ENCODE measurements around the gene SEC14L3.

- no peak for TF ChIP-seq CTCF (IDR thresholded peaks at IDR 0.05)
- TF ChIP-seq POLR2AphosphoS5 (IDR thresholded peaks at IDR 0.05; ENCODE audit: insufficient read depth in 1 of 2, low read depth in 1 of 2): no peak
- no peak for TF ChIP-seq POLR2A (IDR thresholded peaks at IDR 0.05)
These were observed 31.7 kb upstream of the SEC14L3 start for GRCh38 chr22:30503551-30503950.
